DOHH2 (cell line): ENCODE results near the gene ZNFX1.
"Not testable (repeated sequence)": the region's sequence is repeated elsewhere in the genome, so short reads cannot be mapped to it uniquely, and the experiment has no call there.

ENCODE experiments used
- H3F3A ChIP-seq: fragments of 200-600 bp; sonication (generic), shearing (Covaris generic); 2 replicates; pipeline ENCODE4 v1.6.0; 2016; ENCODE audit warnings: antibody characterized with exemption, mild to moderate bottlenecking; ENCODE audit not compliant: control insufficient read depth, insufficient read depth
- H3K27ac ChIP-seq: fragments of 200-600 bp; sonication (generic); 2 replicates; pipeline ENCODE4 v1.5.1; 2014; ENCODE audit warnings: low read depth, mild to moderate bottlenecking, low read length, moderate library complexity
- H3K27me3 ChIP-seq: fragments of 200-600 bp; sonication (generic); 2 replicates; pipeline ENCODE4 v1.6.1; 2014; ENCODE audit warnings: mild to moderate bottlenecking, low read length, mixed read lengths; ENCODE audit not compliant: control insufficient read depth
- H3K36me3 ChIP-seq: fragments of 200-600 bp; sonication (generic); 2 replicates; pipeline ENCODE4 v1.6.1; 2014; ENCODE audit warnings: mild to moderate bottlenecking, low read length, moderate library complexity, mixed read lengths; ENCODE audit not compliant: control insufficient read depth
- H3K4me1 ChIP-seq: fragments of 200-600 bp; sonication (generic); 2 replicates; pipeline ENCODE4 v1.6.1; 2014; ENCODE audit warnings: mild to moderate bottlenecking, low read length, mixed read lengths; ENCODE audit not compliant: control insufficient read depth
- H3K4me2 ChIP-seq: fragments of 200-600 bp; sonication (generic); 2 replicates; pipeline ENCODE4 v1.6.0; 2014; ENCODE audit warnings: mild to moderate bottlenecking, low read length, moderate library complexity
- H3K4me3 ChIP-seq: fragments of 200-600 bp; sonication (generic); 2 replicates; pipeline ENCODE4 v1.5.1; 2014; ENCODE audit warnings: mild to moderate bottlenecking, low read length, mixed read lengths
- H3K79me2 ChIP-seq: fragments of 200-600 bp; sonication (generic); 2 replicates; pipeline ENCODE4 v1.6.1; 2014; ENCODE audit warnings: mild to moderate bottlenecking, low read length, mixed read lengths; ENCODE audit not compliant: control insufficient read depth
- H3K9me2 ChIP-seq: fragments of 200-600 bp; sonication (generic); replicated peaks from 2 replicates; pipeline ENCODE4 v1.6.1; 2014; ENCODE audit warnings: mild to moderate bottlenecking, low read length, mixed read lengths; ENCODE audit not compliant: control insufficient read depth
- H3K9me3 ChIP-seq: fragments of 200-600 bp; sonication (generic); 2 replicates; pipeline ENCODE4 v1.6.1; 2014; ENCODE audit warnings: antibody characterized with exemption, low read length, mixed read lengths; ENCODE audit not compliant: control insufficient read depth, insufficient read depth
- H4K20me1 ChIP-seq: fragments of 200-600 bp; sonication (generic); 2 replicates; pipeline ENCODE4 v1.6.0; 2014; ENCODE audit warnings: low read depth, mild to moderate bottlenecking, antibody characterized with exemption, low read length, moderate library complexity; ENCODE audit not compliant: control insufficient read depth, insufficient read depth
- CTCF ChIP-seq: fragments of 200-600 bp; sonication (generic); IDR thresholded peaks from one replicate; pipeline ENCODE4 v1.5.1; 2014; ENCODE audit warnings: antibody characterized with exemption, mild to moderate bottlenecking, low read depth, low read length; ENCODE audit not compliant: poor library complexity, severe bottlenecking
- EZH2phosphoT487 ChIP-seq: fragments of 200-600 bp; sonication (generic); IDR thresholded peaks from 2 replicates; pipeline ENCODE4 v1.6.1; 2017; ENCODE audit warnings: borderline replicate concordance, mild to moderate bottlenecking, antibody characterized with exemption, low read length, moderate library complexity, mixed read lengths

The ZNFX1 gene

GRCh38 chr20:49219924-49220831 lies 57.7 kb downstream of the ZNFX1 start:
- H3K4me1 ChIP-seq, result peaks cover 24% of the 10 kb centered on the region

DNA sequence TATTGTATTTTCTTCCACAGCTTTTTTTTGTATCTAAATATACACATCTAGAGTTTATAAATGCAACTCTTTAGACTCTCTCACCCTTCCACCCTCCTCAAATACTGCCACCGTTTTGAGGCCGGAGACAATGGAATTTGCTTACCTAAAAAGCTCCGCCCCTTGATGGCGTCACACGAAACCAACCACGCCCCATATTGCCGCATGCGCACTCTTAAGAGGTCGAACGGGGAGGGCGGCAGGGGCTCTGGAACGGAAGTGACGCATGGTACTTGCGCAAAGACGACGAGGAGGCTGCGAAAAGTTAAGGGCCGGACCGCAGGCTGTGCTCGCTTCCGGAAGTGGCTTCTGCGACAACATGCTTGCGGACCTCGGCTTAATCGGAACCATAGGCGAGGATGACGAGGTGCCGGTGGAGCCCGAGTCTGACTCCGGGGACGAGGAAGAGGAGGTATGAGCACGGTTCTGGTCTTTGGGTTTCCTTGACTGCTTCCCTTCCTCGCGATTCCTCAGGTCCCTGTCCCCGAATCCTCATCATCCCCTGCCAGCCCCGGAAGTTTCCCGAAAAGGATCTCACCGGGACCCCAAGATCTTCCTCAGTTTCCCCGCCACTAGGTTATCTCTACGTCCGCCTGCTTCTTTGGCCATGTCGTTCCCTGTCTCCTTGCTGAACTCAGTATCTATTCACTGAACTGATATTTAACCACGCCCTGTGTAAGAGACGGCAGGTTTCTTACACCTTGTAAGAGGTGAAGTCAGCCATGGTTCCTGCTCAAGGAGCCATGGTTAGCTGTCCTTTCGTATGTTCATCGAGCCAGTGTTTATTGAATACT lies 58.5 kb downstream of the ZNFX1 start, which contains the start of gene DDX27:
TSS of gene DDX27 (plus strand) at position 326 of the 833 bp plus-strand sequence. CDS start at position 359, 33 bp downstream.
- H3K27me3 ChIP-seq, result no peaks in the 10 kb centered on the region
- no peak for TF ChIP-seq CTCF
- no peak for TF ChIP-seq EZH2phosphoT487

More at GRCh38 chr20:49219924-49220831, 57.7 kb downstream of the ZNFX1 start:
- H3K27ac ChIP-seq, result peak overlapping the region; percentile 44
- H3F3A ChIP-seq, result no peaks in the 10 kb centered on the region
- H3K9me3 ChIP-seq, result no peaks in the 10 kb centered on the region
- no peaks in the 10 kb centered on the region for H4K20me1 ChIP-seq
- H3K4me3 ChIP-seq, result peak overlapping the region; percentile 90
- peaks cover 40% of the 10 kb centered on the region for H3K36me3 ChIP-seq
- no peaks in the 10 kb centered on the region for H3K9me2 ChIP-seq
- H3K79me2 ChIP-seq, result peaks cover 28% of the 10 kb centered on the region
- H3K27me3 ChIP-seq, result no peaks in the 10 kb centered on the region
- peak overlapping the region; percentile 84 for H3K4me2 ChIP-seq
- TF ChIP-seq EZH2phosphoT487 (no peak), CTCF (no peak)

GRCh38 chr20:49218739-49219090 lies 59.1 kb downstream of the ZNFX1 start:
- H4K20me1 ChIP-seq, H3F3A ChIP-seq, H3K9me2 ChIP-seq, H3K27me3 ChIP-seq, H3K9me3 ChIP-seq: not testable (repeated sequence)
- peaks cover 27% of the 10 kb centered on the region for H3K36me3 ChIP-seq
- H3K4me2 ChIP-seq, result peak overlapping the region; percentile 84
- H3K79me2 ChIP-seq, result peaks cover 28% of the 10 kb centered on the region
- H3K4me1 ChIP-seq, result peaks cover 24% of the 10 kb centered on the region
- H3K4me3 ChIP-seq, result peak overlapping the region; percentile 90
- H3K27ac ChIP-seq, result peak overlapping the region; percentile 39

More for the DNA sequence above, 58.5 kb downstream of the ZNFX1 start, which contains the start of gene DDX27:
- Histone ChIP-seq H3K27ac (peak within 1 kb of the TSS; percentile 44), H3K79me2 (peaks cover 28% of the 10 kb centered on the region), H3K36me3 (peaks cover 31% of the 10 kb centered on the region), H3K9me3 (no peaks in the 10 kb centered on the region), H3K4me3 (peak within 1 kb of the TSS; percentile 90), H3F3A (no peaks in the 10 kb centered on the region), H3K4me2 (peak within 1 kb of the TSS; percentile 84), H4K20me1 (no peaks in the 10 kb centered on the region), H3K9me2 (no peaks in the 10 kb centered on the region), H3K4me1 (peaks cover 24% of the 10 kb centered on the region)
